HG03565 (cell line): ENCODE data around the gene GARRE1.

ENCODE experiments used
- ATAC-seq: cut with Tn5 transposase; IDR thresholded peaks from one replicate; pipeline ENCODE4 v1.9.1; 2021; ENCODE audit warnings: mild to moderate bottlenecking, moderate library complexity; ENCODE audit not compliant: unreplicated experiment

GARRE1 gene

DNA sequence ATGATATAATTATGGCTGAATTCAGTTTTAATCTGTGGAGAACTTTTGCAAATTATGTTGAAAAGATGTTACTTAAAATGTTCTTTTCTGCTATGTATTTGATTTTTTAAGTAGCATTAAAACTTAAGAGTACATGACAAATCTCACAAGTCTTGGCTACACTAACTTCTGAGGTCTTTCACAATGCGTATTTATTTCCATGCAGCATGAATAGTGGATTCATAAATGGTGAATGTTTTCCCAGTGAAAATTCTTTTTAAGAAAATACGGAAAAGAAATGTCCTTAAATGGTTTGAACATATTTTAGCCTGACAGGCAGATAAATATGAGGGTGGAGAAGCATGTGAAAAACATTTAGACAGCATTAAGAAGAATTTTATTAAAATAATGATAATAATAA lies 30.2 kb downstream of the GARRE1 start:
- ATAC-seq: no peak

- no peak for ATAC-seq
These were observed 33.3 kb downstream of the GARRE1 start for GRCh38 chr19:34287662-34288140.

DNA sequence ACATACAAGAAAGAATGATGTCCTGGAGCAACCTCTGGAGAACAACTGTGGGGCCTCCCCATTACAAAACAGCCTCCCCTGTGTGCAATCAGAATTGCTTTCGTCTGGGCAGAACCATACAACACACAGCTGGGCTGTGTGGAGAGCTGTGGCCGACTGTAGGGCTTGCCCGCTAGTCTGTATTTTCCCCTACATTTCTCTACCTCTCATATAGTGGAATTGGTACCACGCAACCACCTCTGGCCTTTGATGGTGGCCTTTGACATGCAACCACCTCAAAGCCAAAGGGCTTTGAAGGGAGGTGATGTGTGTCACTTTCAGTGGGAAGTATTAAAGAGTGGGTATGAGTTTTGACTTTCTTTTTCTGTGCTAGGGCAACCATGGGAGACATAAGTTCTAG lies 34.0 kb downstream of the GARRE1 start:
- ATAC-seq: no peak

GRCh38 chr19:34291235-34291634 lies 36.9 kb downstream of the GARRE1 start:
- no peak for ATAC-seq

GRCh38 chr19:34295103-34295502 lies 40.7 kb downstream of the GARRE1 start:
- ATAC-seq: no peak

- no peak for ATAC-seq
These were observed 44.7 kb downstream of the GARRE1 start for GRCh38 chr19:34298891-34299520.

- ATAC-seq: no peak
These were observed 45.2 kb downstream of the GARRE1 start for GRCh38 chr19:34299576-34299975.

GRCh38 chr19:34300380-34300779 lies 46.0 kb downstream of the GARRE1 start:
- no peak for ATAC-seq

- ATAC-seq: no peak
These were observed 46.6 kb downstream of the GARRE1 start for GRCh38 chr19:34300962-34301361.
